Psoas muscle (tissue), 8 donors: ENCODE measurements around the gene ADCY6. TPM values are rescaled to one million over a fixed set of nuclear protein-coding genes. Genes with fewer than 3 reads are reported as not detected.

Source experiments
- ATAC-seq, 4 donors: fragments of 200-7000 bp; cut with Tn5 transposase; one replicate each; pipeline ENCODE4 v1.9.1; 2020; ENCODE audit warnings: moderate library complexity in 3 of 4, mild to moderate bottlenecking in 2 of 4
- DNase-seq, 2 donors: peaks; one replicate each; pipeline ENCODE4 v3.0.0-alpha.2; 2020
- H3K27ac ChIP-seq: fragments of 200-600 bp; one replicate; pipeline ENCODE4 v1.8.0; 2022
- H3K27me3 ChIP-seq, 3 donors: fragments of 200-600 bp in 1 of 3; one replicate each; pipeline versions ENCODE4 v1.6.1 to v1.8.0; 2013 to 2022; ENCODE audit warnings: low read length in 2 of 3, mild to moderate bottlenecking in 2 of 3, moderate library complexity in 1 of 3; ENCODE audit not compliant: insufficient read depth in 3 of 3
- H3K36me3 ChIP-seq, 2 donors: fragments of 200-600 bp in 1 of 2; one replicate each; pipeline versions ENCODE4 v1.6.1 to v1.8.0; 2013 to 2022; ENCODE audit warnings: low read depth in 1 of 2, mild to moderate bottlenecking in 1 of 2, moderate library complexity in 1 of 2; ENCODE audit not compliant: insufficient read depth in 1 of 2
- H3K4me1 ChIP-seq: fragments of 200-600 bp; one replicate; pipeline ENCODE4 v1.8.0; 2022
- H3K4me3 ChIP-seq: fragments of 200-600 bp; one replicate; pipeline ENCODE4 v1.8.0; 2022; ENCODE audit warnings: mild to moderate bottlenecking
- H3K9me3 ChIP-seq: fragments of 200-600 bp; one replicate; pipeline ENCODE4 v1.8.0; 2022
- CTCF ChIP-seq: fragments of 200-600 bp; IDR thresholded peaks from one replicate; pipeline ENCODE4 v1.8.0; 2022; ENCODE audit warnings: antibody characterized with exemption
- WGBS, 3 donors: extraction: QIAGEN DNeasy Blood & Tissue Kit; methylation state at CpG; one replicate each; pipeline versions ENCODE4 v1.1.6 to v1.1.7; 2013; 5-methylcytosine and 5-hydroxymethylcytosine counted together
- intact Hi-C, 2 donors: fragments of 100-400 bp; cut with DNase I; formaldehyde crosslinking; loops; one replicate each; pipeline versions ENCODE4 v1.11.0 to v1.14.2; 2022
- polyA plus RNA-seq, 3 donors: library from polyadenylated mRNA; stranded (reverse); fragments of 200-250 nt; gene quantifications; one replicate each; pipeline ENCODE4 v1.2.3, GENCODE V29; 2013
- total RNA-seq, 4 donors: library from RNA; stranded (reverse); fragmentation: NEBNext Ultra II Directional in 2 of 4; extraction: Animal tissue kit (Norgen Biotek cat#: 25700) in 2 of 4; gene quantifications; one replicate each; pipeline versions ENCODE4 v1.2.1 to v1.2.4, GENCODE V29; 2021 to 2023
- donor health status: healthy with polysubstance abuse.
- donor health status: DM: no; HTN: no; CAD: no; lungs with moderate emphysema.
- donor health status: Bipolar disorder and iron deficiency.
- donor health status: healthy.
- donor health status: DM: yes; HTN: yes; CAD: no.
- donor health status: DM: no; HTN: no; CAD: no.
- donor health status: DM: no; HTN: no; CAD: no.
- donor health status: DM: yes; HTN: yes; CAD: no.

ADCY6 gene
- total and polyA plus RNA-seq, 7 donors, result 5.3 to 18.9 (median 13.1) TPM

- no peaks in the 10 kb centered on the region for H3K27me3 ChIP-seq
- WGBS, 3 donors, result 88 to 98% (median 95%) methylated on average over 6 of the region's 6 CpGs
- TF ChIP-seq CTCF, result no peak
- H3K4me3 ChIP-seq, result no peak overlapping the region
- peaks cover 6 to 58% of the 10 kb centered on the region in 2 donors for H3K36me3 ChIP-seq
- ATAC-seq, result no peak
- H3K9me3 ChIP-seq, result no peaks in the 10 kb centered on the region
- no peak for DNase-seq
- H3K4me1 ChIP-seq, result peaks cover 15% of the 10 kb centered on the region
- intact Hi-C loops, result no loop called here
- no peak overlapping the region for H3K27ac ChIP-seq
These were observed 11.9 kb downstream of the ADCY6 start for GRCh38 chr12:48776956-48777355.

GRCh38 chr12:48775991-48776649, 12.8 kb downstream of the ADCY6 start:
- TF ChIP-seq CTCF, result no peak
- peaks cover 6 to 66% of the 10 kb centered on the region in 2 donors for H3K36me3 ChIP-seq
- H3K4me3 ChIP-seq, result no peak overlapping the region
- no peaks in the 10 kb centered on the region for H3K27me3 ChIP-seq
- intact Hi-C loops, result no loop called here
- ATAC-seq (no peak), DNase-seq (no peak)
- no peaks in the 10 kb centered on the region for H3K9me3 ChIP-seq
- WGBS, 3 donors, result 90 to 93% (median 91%) methylated on average over 29 of the region's 29 CpGs
- H3K4me1 ChIP-seq, result peaks cover 10% of the 10 kb centered on the region
- no peak overlapping the region for H3K27ac ChIP-seq

GRCh38 chr12:48775299-48775698, 13.6 kb downstream of the ADCY6 start:
- Histone ChIP-seq H3K36me3 (peaks cover 8 to 74% of the 10 kb centered on the region in 2 donors), H3K4me3 (no peak overlapping the region), H3K27me3 (no peaks in the 10 kb centered on the region), H3K4me1 (peaks cover 2% of the 10 kb centered on the region), H3K9me3 (no peaks in the 10 kb centered on the region), H3K27ac (no peak overlapping the region)
- WGBS, 3 donors, result 95 to 96% (median 96%) methylated on average over 8 of the region's 8 CpGs
- ATAC-seq (no peak), DNase-seq (no peak)
- no peak for TF ChIP-seq CTCF
- intact Hi-C loops, result no loop called here

GRCh38 chr12:48774516-48774915, 14.4 kb downstream of the ADCY6 start:
- no peak for TF ChIP-seq CTCF
- 38 to 46% (median 43%) methylated on average over 2 of the region's 2 CpGs for WGBS, 3 donors
- Histone ChIP-seq H3K4me3 (no peak overlapping the region), H3K27ac (no peak overlapping the region), H3K36me3 (peaks cover 8 to 82% of the 10 kb centered on the region in 2 donors), H3K27me3 (no peaks in the 10 kb centered on the region), H3K4me1 (no peaks in the 10 kb centered on the region), H3K9me3 (no peaks in the 10 kb centered on the region)
- DNase-seq, result no peak
- intact Hi-C loops, result no loop called here
- no peak for ATAC-seq

GRCh38 chr12:48773686-48774085, 15.2 kb downstream of the ADCY6 start:
- no peak overlapping the region for H3K27ac ChIP-seq
- no peak overlapping the region for H3K4me3 ChIP-seq
- ATAC-seq (no peak), DNase-seq (no peak)
- 91 to 98% (median 94%) methylated on average over 5 of the region's 5 CpGs for WGBS, 3 donors
- TF ChIP-seq CTCF, result no peak
- intact Hi-C loops, result no loop called here
- H3K9me3 ChIP-seq, result no peaks in the 10 kb centered on the region
- H3K4me1 ChIP-seq, result no peaks in the 10 kb centered on the region
- no peaks in the 10 kb centered on the region for H3K27me3 ChIP-seq
- peaks cover 8 to 90% of the 10 kb centered on the region in 2 donors for H3K36me3 ChIP-seq
